Smooth muscle cell (in vitro differentiated cells): ENCODE measurements around the gene RTEL1. TPM values are rescaled to one million over a fixed set of nuclear protein-coding genes. Genes with fewer than 3 reads are reported as not detected.
"Not testable (repeated sequence)": the region's sequence is repeated elsewhere in the genome, so short reads cannot be mapped to it uniquely, and the experiment has no call there.

Source experiments
- DNase-seq: peaks from one replicate; lab custom pipeline; 2025; ENCODE audit not compliant: unreplicated experiment; lab: John Stamatoyannopoulos, UW
- H2AFZ ChIP-seq: fragments of 200-600 bp; sonication (generic); 2 replicates; pipeline ENCODE4 v1.6.0; 2016; ENCODE audit warnings: antibody characterized with exemption, low read depth, mild to moderate bottlenecking
- H3F3A ChIP-seq: fragments of 200-600 bp; sonication (generic); 2 replicates; pipeline ENCODE4 v1.6.0; 2017; ENCODE audit warnings: antibody characterized with exemption, low read depth
- H3K27ac ChIP-seq: fragments of 200-600 bp; sonication (generic); 2 replicates; pipeline ENCODE4 v1.5.1; 2016; ENCODE audit warnings: low read depth, mild to moderate bottlenecking
- H3K27me3 ChIP-seq: fragments of 200-600 bp; sonication (generic); 2 replicates; pipeline ENCODE4 v1.6.1; 2016; ENCODE audit warnings: low read depth, mild to moderate bottlenecking
- H3K36me3 ChIP-seq: fragments of 200-600 bp; sonication (generic); 2 replicates; pipeline ENCODE4 v1.5.1; 2016; ENCODE audit warnings: low read depth
- H3K4me1 ChIP-seq: fragments of 200-600 bp; sonication (generic); 2 replicates; pipeline ENCODE4 v1.5.1; 2016; ENCODE audit warnings: low read depth
- H3K4me2 ChIP-seq: fragments of 200-600 bp; sonication (generic); 2 replicates; pipeline ENCODE4 v1.6.0; 2016; ENCODE audit warnings: mild to moderate bottlenecking
- H3K4me3 ChIP-seq: fragments of 200-600 bp; sonication (generic); 2 replicates; pipeline ENCODE4 v1.5.1; 2016; ENCODE audit warnings: mild to moderate bottlenecking
- H3K79me2 ChIP-seq: fragments of 200-600 bp; sonication (generic); 2 replicates; pipeline ENCODE4 v1.6.0; 2016; ENCODE audit warnings: low read depth, mild to moderate bottlenecking
- H3K9ac ChIP-seq: fragments of 200-600 bp; sonication (generic); 2 replicates; pipeline ENCODE4 v1.6.0; 2016; ENCODE audit warnings: low read depth
- H3K9me3 ChIP-seq: fragments of 200-600 bp; sonication (generic); replicated peaks from 2 replicates; pipeline ENCODE4 v1.5.1; 2016; ENCODE audit warnings: low read depth
- H4K20me1 ChIP-seq: fragments of 200-600 bp; sonication (generic); 2 replicates; pipeline ENCODE4 v1.6.0; 2016; ENCODE audit warnings: low read depth
- CTCF ChIP-seq: fragments of 200-600 bp; sonication (generic); IDR thresholded peaks from 2 replicates; pipeline ENCODE4 v1.5.1; 2017; ENCODE audit warnings: borderline replicate concordance, mild to moderate bottlenecking, antibody characterized with exemption; ENCODE audit not compliant: insufficient read depth, poor library complexity, severe bottlenecking
- WGBS: methylation state at CpG from one replicate; pipeline ENCODE4 v1.1.7; 2016; ENCODE audit warnings: low lambda C conversion rate; 5-methylcytosine and 5-hydroxymethylcytosine counted together
- polyA plus RNA-seq: library from polyadenylated mRNA; unstranded; fragments of >200 nt; fragmentation: Nextera tagmentation; extraction: Ambion mirVana; gene quantifications from 2 replicates; pipeline ENCODE4 v1.2.1, GENCODE V29; 2016
- total RNA-seq: library from RNA; depleted of rRNA; stranded (reverse); fragments of >200 nt; gene quantifications from 2 replicates; pipeline ENCODE4 v1.2.3, GENCODE V29; 2014

RTEL1 gene
- total and polyA plus RNA-seq, 2 experiments from 2014 or later, result 10.4 to 14.2 TPM

- DNase-seq, result no peak
- Histone ChIP-seq H3K79me2 (no peaks in the 10 kb centered on the region), H3K9me3 (no peaks in the 10 kb centered on the region), H3K36me3 (no peaks in the 10 kb centered on the region), H3K4me2 (no peak overlapping the region), H3K9ac (no peak overlapping the region), H4K20me1 (no peaks in the 10 kb centered on the region), H3K27me3 (no peaks in the 10 kb centered on the region), H3K4me1 (no peaks in the 10 kb centered on the region), H3F3A (no peaks in the 10 kb centered on the region), H3K4me3 (no peak overlapping the region), H3K27ac (no peak overlapping the region), H2AFZ (no peak overlapping the region)
- 96% methylated on average over 12 of the region's 14 CpGs for WGBS
- no peak for TF ChIP-seq CTCF
Observed at GRCh38 chr20:63665708-63666107, 7.6 kb downstream of the RTEL1 start.

- Histone ChIP-seq H3K36me3 (no peaks in the 10 kb centered on the region), H4K20me1 (no peaks in the 10 kb centered on the region), H3K4me3 (no peak overlapping the region), H3K27ac (no peak overlapping the region), H3K4me2 (no peak overlapping the region), H3K9ac (no peak overlapping the region), H2AFZ (no peak overlapping the region), H3K79me2 (no peaks in the 10 kb centered on the region), H3K9me3 (no peaks in the 10 kb centered on the region), H3K4me1 (no peaks in the 10 kb centered on the region), H3F3A (no peaks in the 10 kb centered on the region), H3K27me3 (no peaks in the 10 kb centered on the region)
- DNase-seq, result no peak
- no peak for TF ChIP-seq CTCF
- 97% methylated on average over 7 of the region's 16 CpGs for WGBS
Observed at GRCh38 chr20:63667858-63668257, 9.7 kb downstream of the RTEL1 start.

GRCh38 chr20:63668351-63668750, 10.2 kb downstream of the RTEL1 start:
- DNase-seq, result no peak
- Histone ChIP-seq H2AFZ (no peak overlapping the region), H3K9ac (no peak overlapping the region), H4K20me1 (no peaks in the 10 kb centered on the region), H3K4me3 (no peak overlapping the region), H3K79me2 (no peaks in the 10 kb centered on the region), H3K9me3 (no peaks in the 10 kb centered on the region), H3K27ac (no peak overlapping the region), H3F3A (no peaks in the 10 kb centered on the region), H3K27me3 (no peaks in the 10 kb centered on the region), H3K4me2 (no peak overlapping the region), H3K36me3 (no peaks in the 10 kb centered on the region), H3K4me1 (no peaks in the 10 kb centered on the region)
- WGBS, result 96% methylated on average over 9 of the region's 11 CpGs
- TF ChIP-seq CTCF, result no peak

GRCh38 chr20:63671695-63672094, 13.6 kb downstream of the RTEL1 start:
- H3K36me3 ChIP-seq, H3K27ac ChIP-seq, DNase-seq, H3K4me2 ChIP-seq, H4K20me1 ChIP-seq, H3K9ac ChIP-seq, H3K4me1 ChIP-seq, H3F3A ChIP-seq, H3K27me3 ChIP-seq, H2AFZ ChIP-seq, H3K4me3 ChIP-seq, H3K79me2 ChIP-seq, H3K9me3 ChIP-seq: not testable (repeated sequence)
- WGBS, result 97% methylated on average over 12 of the region's 12 CpGs
